ENCODE results near the gene SYNGR1. TPM values are rescaled to one million over a fixed set of nuclear protein-coding genes. Genes with fewer than 3 reads are reported as not detected.

SYNGR1 gene
- polyA plus RNA-seq, 3 donors = 7.9 to 13.0 (median 12.6) TPM

- H3K27ac ChIP-seq (ENCODE audit: low read depth, low read length) = no peak overlapping the region
- 71 to 93% (median 75%) methylated on average over 7 of the region's 7 CpGs for WGBS, 3 donors
These were observed 64.6 kb downstream of the SYNGR1 start for GRCh38 chr22:39414377-39414776.

DNA sequence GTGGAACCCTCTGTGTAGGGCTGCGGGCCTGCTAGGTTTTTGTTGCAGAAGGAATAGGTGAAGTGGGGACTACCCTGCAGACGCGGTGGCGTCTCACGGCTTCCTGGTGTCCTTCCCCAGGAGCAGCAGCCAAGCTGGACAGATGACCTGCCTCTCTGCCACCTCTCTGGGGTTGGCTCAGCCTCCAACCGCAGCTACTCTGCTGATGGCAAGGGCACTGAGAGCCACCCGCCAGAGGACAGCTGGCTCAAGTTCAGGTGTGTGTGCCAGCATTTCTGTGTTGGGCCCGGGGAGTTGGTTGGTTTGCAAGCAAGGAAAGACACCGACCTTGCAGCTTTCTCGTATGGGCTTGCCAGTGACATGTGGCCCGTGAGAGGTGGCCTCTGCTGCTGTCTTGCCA lies 65.1 kb downstream of the SYNGR1 start:
- H3K27ac ChIP-seq (ENCODE audit: low read depth, low read length) = no peak overlapping the region
- WGBS, 3 donors = 58 to 78% (median 77%) methylated on average over 11 of the region's 11 CpGs

- 95 to 96% (median 96%) methylated on average over 16 of the region's 16 CpGs for WGBS, 3 donors
- H3K27ac ChIP-seq (ENCODE audit: low read depth, low read length) = no peak overlapping the region
These were observed 65.7 kb downstream of the SYNGR1 start for GRCh38 chr22:39415506-39415905.

DNA sequence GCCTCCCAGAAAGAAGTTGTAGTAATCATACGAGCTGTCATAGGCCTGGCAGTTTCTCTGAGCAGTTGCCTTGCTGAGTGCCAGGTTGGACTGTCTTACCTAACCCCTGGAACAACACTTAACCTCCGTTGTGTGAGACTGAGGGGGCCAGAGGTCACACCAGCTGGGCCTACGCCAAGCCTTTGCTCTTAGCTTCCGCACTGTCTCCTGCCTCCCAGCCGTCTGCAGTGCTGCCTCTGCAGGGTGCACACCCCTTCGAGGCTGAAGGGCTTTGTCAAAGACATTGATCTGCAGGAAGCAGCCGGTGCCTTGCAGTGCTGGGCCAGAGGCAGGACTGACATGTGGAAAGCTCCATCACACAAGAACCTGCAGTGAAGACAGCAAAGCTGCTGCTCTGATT lies 66.5 kb downstream of the SYNGR1 start:
- no peak overlapping the region for H3K27ac ChIP-seq (ENCODE audit: low read depth, low read length)
- 59 to 72% (median 66%) methylated on average over 7 of the region's 7 CpGs for WGBS, 3 donors

GRCh38 chr22:39417641-39418040 lies 67.8 kb downstream of the SYNGR1 start:
- WGBS, 3 donors = 87 to 94% (median 90%) methylated on average over 12 of the region's 12 CpGs
- no peak overlapping the region for H3K27ac ChIP-seq (ENCODE audit: low read depth, low read length)

GRCh38 chr22:39418696-39419095 lies 68.9 kb downstream of the SYNGR1 start:
- no peak overlapping the region for H3K27ac ChIP-seq (ENCODE audit: low read depth, low read length)
- WGBS, 3 donors = 90 to 92% (median 91%) methylated on average over 12 of the region's 12 CpGs

GRCh38 chr22:39419096-39419495 lies 69.3 kb downstream of the SYNGR1 start:
- 92 to 95% (median 95%) methylated on average over 6 of the region's 6 CpGs for WGBS, 3 donors
- no peak overlapping the region for H3K27ac ChIP-seq (ENCODE audit: low read depth, low read length)

DNA sequence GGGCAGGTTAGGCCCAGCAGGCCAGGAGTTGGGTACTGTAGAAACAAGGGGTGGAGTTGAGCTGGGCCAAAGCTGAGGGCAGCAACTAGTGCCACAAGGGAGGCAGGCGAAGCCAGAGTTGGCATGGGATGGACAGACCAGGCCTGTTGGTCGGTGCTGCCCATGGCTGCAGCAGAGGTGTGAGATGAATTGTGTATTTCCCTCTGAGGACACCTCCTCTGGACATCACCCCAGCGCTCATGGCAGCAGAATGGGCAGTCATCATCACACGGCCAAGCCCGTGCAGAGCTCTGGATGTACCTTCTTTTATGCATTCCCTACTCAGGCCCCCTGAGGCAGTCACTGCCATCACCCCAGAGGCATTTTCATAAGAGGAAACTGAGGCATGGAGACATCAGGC lies 70.1 kb downstream of the SYNGR1 start:
- 89 to 97% (median 93%) methylated on average over 5 of the region's 5 CpGs for WGBS, 3 donors
- no peak overlapping the region for H3K27ac ChIP-seq (ENCODE audit: low read depth, low read length)

DNA sequence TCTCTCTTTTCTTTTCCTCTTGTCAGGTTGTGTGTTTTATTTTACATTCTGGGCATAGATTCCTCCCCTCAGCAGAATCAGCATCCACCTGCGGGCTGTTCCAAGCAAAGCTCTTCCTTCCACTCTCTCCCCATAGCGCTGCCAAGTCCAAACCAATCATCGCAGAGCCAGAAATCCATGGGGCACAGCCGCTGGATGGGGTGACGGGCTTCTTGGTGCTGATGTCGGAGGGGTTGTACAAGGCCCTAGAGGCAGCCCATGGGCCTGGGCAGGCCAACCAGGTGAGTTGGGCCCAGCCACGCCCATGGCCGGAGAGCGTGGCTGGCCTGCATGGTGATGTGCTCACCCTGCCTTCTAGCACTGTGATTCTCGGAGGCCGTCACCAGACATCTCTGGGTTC lies 71.9 kb downstream of the SYNGR1 start:
- no peak overlapping the region for H3K27ac ChIP-seq (ENCODE audit: low read depth, low read length)
- 93 to 96% (median 94%) methylated on average over 11 of the region's 11 CpGs for WGBS, 3 donors

- no peak overlapping the region for H3K27ac ChIP-seq (ENCODE audit: low read depth, low read length)
- 74 to 93% (median 75%) methylated on average over 7 of the region's 7 CpGs for WGBS, 3 donors
These were observed 72.3 kb downstream of the SYNGR1 start for GRCh38 chr22:39422101-39422500.

- 93 to 98% (median 96%) methylated on average over 6 of the region's 6 CpGs for WGBS, 3 donors
- no peak overlapping the region for H3K27ac ChIP-seq (ENCODE audit: low read depth, low read length)
These were observed 72.9 kb downstream of the SYNGR1 start for GRCh38 chr22:39422721-39423120.

DNA sequence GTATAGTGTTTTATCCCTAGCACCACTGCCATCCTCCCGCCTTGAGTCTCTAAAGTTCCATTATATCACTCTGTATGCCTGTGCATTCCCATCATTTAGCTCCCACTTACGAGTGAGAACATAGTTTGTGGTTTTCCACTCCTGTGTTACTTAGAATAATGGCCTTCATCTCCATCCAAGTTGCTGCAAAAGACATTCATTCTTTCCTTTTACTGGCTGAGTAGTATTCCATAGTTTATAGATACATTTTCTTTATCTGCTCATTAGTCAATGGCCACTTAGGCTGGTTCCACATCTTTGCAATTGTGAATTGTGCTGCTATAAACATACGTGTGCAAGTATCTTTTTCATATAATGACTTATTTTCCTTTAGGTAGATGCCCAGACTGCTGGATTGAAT lies 74.2 kb downstream of the SYNGR1 start:
- H3K27ac ChIP-seq (ENCODE audit: low read depth, low read length) = no peak overlapping the region
- WGBS, 3 donors = 97% methylated on average over 3 of the region's 3 CpGs

DNA sequence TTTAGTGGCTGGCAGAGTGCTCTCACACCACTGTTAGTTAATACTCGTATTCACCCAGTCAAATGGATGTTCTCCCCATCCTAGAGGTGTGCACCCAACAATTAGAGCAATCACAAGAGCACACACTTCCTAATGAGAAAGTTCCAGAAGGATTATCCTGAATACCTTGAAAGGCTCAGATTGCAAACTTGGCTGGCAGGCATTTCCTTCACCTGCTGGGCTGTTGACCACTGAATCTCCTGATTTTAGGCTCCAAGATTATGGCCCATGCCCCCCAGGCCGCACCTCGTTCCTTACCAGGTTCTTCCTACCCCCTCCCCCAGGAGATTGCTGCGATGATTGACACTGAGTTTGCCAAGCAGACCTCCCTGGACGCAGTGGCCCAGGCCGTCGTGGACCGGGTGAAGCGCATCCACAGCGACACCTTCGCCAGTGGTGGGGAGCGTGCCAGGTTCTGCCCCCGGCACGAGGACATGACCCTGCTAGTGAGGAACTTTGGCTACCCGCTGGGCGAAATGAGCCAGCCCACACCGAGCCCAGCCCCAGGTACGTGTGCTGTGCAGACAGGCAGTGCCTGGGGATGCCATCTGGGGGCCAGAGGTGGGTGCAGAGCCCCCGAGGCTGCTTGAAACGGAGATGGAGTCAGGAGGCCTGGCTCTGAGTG lies 76.7 kb downstream of the SYNGR1 start:
- H3K27ac ChIP-seq (ENCODE audit: low read depth, low read length) = no peak overlapping the region
- 93% methylated on average over 20 of the region's 20 CpGs for WGBS, 3 donors

DNA sequence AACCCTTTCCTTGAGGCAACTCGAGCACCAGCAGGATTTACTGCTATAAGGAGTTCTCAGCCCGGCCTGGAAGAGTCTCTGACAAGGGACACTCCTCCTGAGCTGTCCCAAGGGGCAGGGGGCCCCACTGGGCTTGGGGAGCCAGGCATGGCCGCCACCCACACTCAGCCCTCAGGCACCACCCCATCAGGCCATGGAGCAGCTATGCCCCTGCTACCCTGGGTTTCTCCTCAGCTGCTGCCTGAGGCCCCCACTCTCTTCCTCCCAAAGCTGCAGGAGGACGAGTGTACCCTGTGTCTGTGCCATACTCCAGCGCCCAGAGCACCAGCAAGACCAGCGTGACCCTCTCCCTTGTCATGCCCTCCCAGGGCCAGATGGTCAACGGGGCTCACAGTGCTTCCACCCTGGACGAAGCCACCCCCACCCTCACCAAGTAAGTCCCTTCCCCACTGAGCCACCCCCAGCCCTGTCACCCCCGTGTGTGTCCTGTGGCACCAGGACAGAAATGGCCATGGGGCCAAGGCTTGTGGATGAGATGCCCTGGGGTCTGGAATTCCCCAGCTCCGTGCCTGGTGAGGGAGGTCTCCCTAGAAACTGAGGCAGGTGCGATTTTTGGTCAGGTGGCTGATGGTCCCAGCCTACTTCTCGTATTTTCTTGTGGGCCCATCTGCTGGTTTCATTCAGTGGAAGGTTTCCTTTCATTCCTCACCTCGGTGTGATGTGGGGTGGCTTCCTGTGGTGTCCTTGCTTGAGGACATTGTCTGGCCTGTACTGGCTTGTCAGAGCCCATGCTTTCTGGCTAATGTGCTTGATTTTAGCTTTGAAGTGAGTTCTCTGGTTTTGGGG lies 78.2 kb downstream of the SYNGR1 start:
- 87 to 90% (median 89%) methylated on average over 13 of the region's 13 CpGs for WGBS, 3 donors
- no peak overlapping the region for H3K27ac ChIP-seq (ENCODE audit: low read depth, low read length)

DNA sequence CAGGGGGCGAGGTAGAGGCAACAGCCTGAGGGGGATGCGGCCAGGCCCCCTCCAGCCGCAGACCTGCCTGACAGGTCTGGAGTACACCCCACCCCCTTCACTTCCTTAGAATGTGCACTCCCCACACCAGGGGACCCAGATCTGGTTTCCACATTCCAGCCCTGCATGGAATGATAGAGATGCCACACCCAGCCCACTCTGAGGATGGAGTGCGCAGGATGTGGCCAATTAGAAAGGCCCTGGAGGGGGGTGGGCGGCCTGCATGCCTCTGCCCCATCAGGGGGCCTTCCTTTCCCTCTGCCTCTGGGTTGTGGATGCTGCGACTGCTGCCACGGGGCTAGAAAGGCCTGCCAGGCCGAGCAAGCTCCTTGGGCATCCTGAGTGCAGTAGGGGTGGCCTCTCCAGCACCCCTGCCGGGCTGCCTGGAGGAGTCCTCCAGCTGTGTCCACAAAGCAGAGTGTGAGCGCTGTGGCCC lies 78.8 kb downstream of the SYNGR1 start:
- WGBS, 3 donors = 85 to 91% (median 87%) methylated on average over 10 of the region's 10 CpGs

DNA sequence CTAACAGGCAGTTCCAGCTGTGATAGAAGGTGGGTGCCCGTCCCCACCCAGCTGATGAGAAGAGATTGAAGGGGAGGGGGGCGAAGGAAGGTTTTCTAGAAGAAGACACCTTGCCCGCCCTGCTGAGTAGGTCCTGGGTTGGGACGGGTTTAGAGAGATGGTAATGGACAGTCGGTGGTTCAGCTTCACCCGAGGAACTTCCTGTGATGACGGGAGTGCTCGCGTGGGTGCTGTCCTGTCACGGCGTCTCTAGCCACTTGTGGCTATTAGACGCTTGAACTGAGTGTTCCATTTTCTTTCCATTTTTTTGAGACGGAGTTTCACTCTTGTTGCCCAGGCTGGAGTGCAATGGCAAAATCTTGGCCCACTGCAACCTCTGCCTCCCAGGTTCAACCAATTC lies 79.4 kb downstream of the SYNGR1 start:
- H3K27ac ChIP-seq (ENCODE audit: low read depth, low read length) = no peak overlapping the region
- 89 to 92% (median 90%) methylated on average over 13 of the region's 13 CpGs for WGBS, 3 donors

More for the DNA sequence above, 78.8 kb downstream of the SYNGR1 start:
- H3K27ac ChIP-seq (ENCODE audit: low read depth, low read length) = no peak overlapping the region

GRCh38 chr22:39429916-39430575 lies 80.3 kb downstream of the SYNGR1 start:
- no peak overlapping the region for H3K27ac ChIP-seq (ENCODE audit: low read depth, low read length)
- 74 to 86% (median 85%) methylated on average over 27 of the region's 27 CpGs for WGBS, 3 donors

DNA sequence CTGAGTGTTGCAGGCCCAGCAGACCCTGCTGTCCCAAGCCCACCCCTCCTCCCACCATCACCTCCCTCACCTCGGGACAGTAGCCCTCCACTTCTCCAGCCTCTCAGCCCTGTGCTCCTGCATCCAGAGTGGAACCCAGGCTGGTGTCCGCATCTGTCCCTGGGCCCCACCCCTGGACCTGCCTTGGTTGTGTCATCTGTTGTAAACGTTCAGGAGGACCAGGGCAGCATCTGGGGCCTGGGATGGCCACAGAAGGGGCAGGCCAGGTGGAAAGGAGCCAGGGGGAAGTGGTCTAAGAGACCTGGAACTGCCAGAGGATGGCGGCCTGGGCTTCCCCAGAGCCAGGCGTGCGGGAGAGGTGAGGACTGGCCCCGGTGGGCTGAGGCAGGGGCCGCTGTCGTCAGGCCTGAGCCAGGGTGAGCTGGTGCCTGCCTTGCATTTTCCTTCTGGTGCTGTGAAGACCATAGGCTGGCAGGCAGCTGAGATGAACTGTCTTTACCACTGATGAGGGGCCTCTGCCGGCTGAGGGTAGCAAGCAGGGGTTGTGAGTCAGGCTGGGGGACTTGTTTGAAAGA lies 80.9 kb downstream of the SYNGR1 start:
- 72 to 82% (median 73%) methylated on average over 10 of the region's 10 CpGs for WGBS, 3 donors
- no peak overlapping the region for H3K27ac ChIP-seq (ENCODE audit: low read depth, low read length)
